Psoas muscle (tissue), 8 donors: ENCODE results near the gene MCTP1. TPM values are rescaled to one million over a fixed set of nuclear protein-coding genes. Genes with fewer than 3 reads are reported as not detected.

Experiments used
- ATAC-seq, 4 donors: fragments of 200-7000 bp; cut with Tn5 transposase; one replicate each; pipeline ENCODE4 v1.9.1; 2020; ENCODE audit warnings: moderate library complexity in 3 of 4, mild to moderate bottlenecking in 2 of 4
- DNase-seq, 2 donors: peaks; one replicate each; pipeline ENCODE4 v3.0.0-alpha.2; 2020
- H3K27ac ChIP-seq: fragments of 200-600 bp; one replicate; pipeline ENCODE4 v1.8.0; 2022
- H3K27me3 ChIP-seq, 3 donors: fragments of 200-600 bp in 1 of 3; one replicate each; pipeline versions ENCODE4 v1.6.1 to v1.8.0; 2013 to 2022; ENCODE audit warnings: low read length in 2 of 3, mild to moderate bottlenecking in 2 of 3, moderate library complexity in 1 of 3; ENCODE audit not compliant: insufficient read depth in 3 of 3
- H3K36me3 ChIP-seq, 2 donors: fragments of 200-600 bp in 1 of 2; one replicate each; pipeline versions ENCODE4 v1.6.1 to v1.8.0; 2013 to 2022; ENCODE audit warnings: low read depth in 1 of 2, mild to moderate bottlenecking in 1 of 2, moderate library complexity in 1 of 2; ENCODE audit not compliant: insufficient read depth in 1 of 2
- H3K4me1 ChIP-seq: fragments of 200-600 bp; one replicate; pipeline ENCODE4 v1.8.0; 2022
- H3K4me3 ChIP-seq: fragments of 200-600 bp; one replicate; pipeline ENCODE4 v1.8.0; 2022; ENCODE audit warnings: mild to moderate bottlenecking
- H3K9me3 ChIP-seq: fragments of 200-600 bp; one replicate; pipeline ENCODE4 v1.8.0; 2022
- WGBS, 3 donors: extraction: QIAGEN DNeasy Blood & Tissue Kit; methylation state at CpG; one replicate each; pipeline versions ENCODE4 v1.1.6 to v1.1.7; 2013; 5-methylcytosine and 5-hydroxymethylcytosine counted together
- intact Hi-C, 2 donors: fragments of 100-400 bp; cut with DNase I; formaldehyde crosslinking; loops; one replicate each; pipeline versions ENCODE4 v1.11.0 to v1.14.2; 2022
- polyA plus RNA-seq, 3 donors: library from polyadenylated mRNA; stranded (reverse); fragments of 200-250 nt; gene quantifications; one replicate each; pipeline ENCODE4 v1.2.3, GENCODE V29; 2013
- total RNA-seq, 4 donors: library from RNA; stranded (reverse); fragmentation: NEBNext Ultra II Directional in 2 of 4; extraction: Animal tissue kit (Norgen Biotek cat#: 25700) in 2 of 4; gene quantifications; one replicate each; pipeline versions ENCODE4 v1.2.1 to v1.2.4, GENCODE V29; 2021 to 2023
- TF ChIP-seq, protein P1 (sequence below): fragments of 200-600 bp; IDR thresholded peaks from one replicate; pipeline ENCODE4 v1.8.0; 2022; ENCODE audit warnings: antibody characterized with exemption
- donor health status: healthy with polysubstance abuse.
- donor health status: DM: no; HTN: no; CAD: no; lungs with moderate emphysema.
- donor health status: Bipolar disorder and iron deficiency.
- donor health status: healthy.
- donor health status: DM: yes; HTN: yes; CAD: no.
- donor health status: DM: no; HTN: no; CAD: no.
- donor health status: DM: no; HTN: no; CAD: no.
- donor health status: DM: yes; HTN: yes; CAD: no.

The MCTP1 gene
- total and polyA plus RNA-seq, 7 donors = 1.4 to 8.8 (median 3.5) TPM

DNA sequence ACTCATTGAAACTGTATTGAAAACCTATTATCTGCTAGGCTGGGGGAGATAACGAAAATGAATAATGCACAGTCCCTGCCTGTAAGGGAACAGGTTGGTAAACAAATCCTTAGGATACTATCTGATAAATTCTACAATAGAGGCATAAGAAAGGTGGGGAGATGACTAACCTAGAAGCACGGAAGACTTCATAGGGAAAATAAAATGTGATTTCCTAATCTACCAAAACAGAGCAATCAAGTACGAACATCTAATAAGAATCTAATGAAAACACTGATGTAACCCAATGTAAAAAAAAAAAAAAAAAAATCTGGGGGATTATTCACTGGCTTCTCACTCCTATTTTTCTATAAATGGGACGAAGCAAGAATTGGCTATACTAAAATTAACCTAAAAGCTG lies 542.0 kb downstream of the MCTP1 start:
- Histone ChIP-seq H3K36me3 (no peaks in the 10 kb centered on the region), H3K9me3 (no peaks in the 10 kb centered on the region), H3K4me1 (no peaks in the 10 kb centered on the region), H3K27ac (no peak overlapping the region), H3K4me3 (no peak overlapping the region), H3K27me3 (no peaks in the 10 kb centered on the region)
- WGBS, 3 donors = 81 to 87% (median 85%) methylated on average over 4 of the region's 4 CpGs
- intact Hi-C loops = no loop called here
- ATAC-seq (no peak), DNase-seq (no peak)
- TF ChIP-seq, protein P1, sequence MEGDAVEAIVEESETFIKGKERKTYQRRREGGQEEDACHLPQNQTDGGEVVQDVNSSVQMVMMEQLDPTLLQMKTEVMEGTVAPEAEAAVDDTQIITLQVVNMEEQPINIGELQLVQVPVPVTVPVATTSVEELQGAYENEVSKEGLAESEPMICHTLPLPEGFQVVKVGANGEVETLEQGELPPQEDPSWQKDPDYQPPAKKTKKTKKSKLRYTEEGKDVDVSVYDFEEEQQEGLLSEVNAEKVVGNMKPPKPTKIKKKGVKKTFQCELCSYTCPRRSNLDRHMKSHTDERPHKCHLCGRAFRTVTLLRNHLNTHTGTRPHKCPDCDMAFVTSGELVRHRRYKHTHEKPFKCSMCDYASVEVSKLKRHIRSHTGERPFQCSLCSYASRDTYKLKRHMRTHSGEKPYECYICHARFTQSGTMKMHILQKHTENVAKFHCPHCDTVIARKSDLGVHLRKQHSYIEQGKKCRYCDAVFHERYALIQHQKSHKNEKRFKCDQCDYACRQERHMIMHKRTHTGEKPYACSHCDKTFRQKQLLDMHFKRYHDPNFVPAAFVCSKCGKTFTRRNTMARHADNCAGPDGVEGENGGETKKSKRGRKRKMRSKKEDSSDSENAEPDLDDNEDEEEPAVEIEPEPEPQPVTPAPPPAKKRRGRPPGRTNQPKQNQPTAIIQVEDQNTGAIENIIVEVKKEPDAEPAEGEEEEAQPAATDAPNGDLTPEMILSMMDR = no peak

DNA sequence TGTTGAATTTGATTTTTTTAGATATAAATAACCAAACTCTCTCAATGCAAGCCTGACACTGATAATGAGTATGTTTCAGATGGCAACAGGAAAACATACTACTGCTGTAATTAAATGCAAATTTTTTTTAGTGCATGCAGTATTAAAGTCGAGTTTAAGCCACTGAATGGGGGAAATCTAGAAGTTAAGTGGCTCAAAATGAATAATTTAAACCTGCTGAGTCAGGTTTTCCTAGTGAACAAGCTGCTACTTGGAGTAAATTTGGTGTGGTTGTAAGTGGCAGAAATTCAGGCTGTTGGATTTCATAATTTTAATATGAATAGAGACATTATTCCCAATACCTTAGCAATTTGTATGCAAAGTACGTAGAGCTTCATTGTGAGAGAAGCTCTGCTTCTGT lies 544.6 kb downstream of the MCTP1 start:
- H3K36me3 ChIP-seq = no peaks in the 10 kb centered on the region
- DNase-seq = no peak
- H3K27me3 ChIP-seq = no peaks in the 10 kb centered on the region
- ATAC-seq = no peak
- H3K4me3 ChIP-seq = no peak overlapping the region
- intact Hi-C loops = no loop called here
- H3K4me1 ChIP-seq = no peaks in the 10 kb centered on the region
- WGBS, 3 donors = 62 to 72% (median 66%) methylated on average over 2 of the region's 2 CpGs
- H3K9me3 ChIP-seq = no peaks in the 10 kb centered on the region
- H3K27ac ChIP-seq = no peak overlapping the region
- TF ChIP-seq, protein P1 = no peak

DNA sequence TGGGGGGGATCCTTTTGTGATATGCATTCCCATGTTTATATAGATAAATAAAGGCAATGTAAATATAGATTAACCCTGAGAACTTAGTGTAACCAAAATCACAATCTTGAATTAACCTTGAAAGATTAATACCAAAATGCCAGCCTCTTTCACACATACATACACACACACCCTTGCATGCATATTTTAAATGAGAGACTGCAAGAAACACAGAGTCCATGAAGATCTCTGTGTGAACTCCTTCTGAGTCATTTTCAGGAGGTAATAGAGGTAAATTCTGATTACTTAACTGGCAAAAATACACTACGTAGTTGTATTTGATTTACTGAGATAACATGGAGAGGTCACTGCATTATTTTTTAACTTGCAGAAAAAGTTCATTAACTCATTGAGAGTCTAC lies 548.4 kb downstream of the MCTP1 start:
- no peaks in the 10 kb centered on the region for H3K4me1 ChIP-seq
- H3K27me3 ChIP-seq = no peaks in the 10 kb centered on the region
- intact Hi-C loops = loop anchor here in 1 of 2 donors (5.0 kb wide), 1 partner anchor 209 kb away; no protein-coding TSS in a partner anchor
- H3K4me3 ChIP-seq = no peak overlapping the region
- no peak for ATAC-seq
- no peaks in the 10 kb centered on the region for H3K9me3 ChIP-seq
- 90 to 94% (median 94%) methylated on average over 1 of the region's 1 CpG for WGBS, 3 donors
- H3K27ac ChIP-seq = no peak overlapping the region
- TF ChIP-seq, protein P1 = no peak
- DNase-seq = no peak
- no peaks in the 10 kb centered on the region for H3K36me3 ChIP-seq

DNA sequence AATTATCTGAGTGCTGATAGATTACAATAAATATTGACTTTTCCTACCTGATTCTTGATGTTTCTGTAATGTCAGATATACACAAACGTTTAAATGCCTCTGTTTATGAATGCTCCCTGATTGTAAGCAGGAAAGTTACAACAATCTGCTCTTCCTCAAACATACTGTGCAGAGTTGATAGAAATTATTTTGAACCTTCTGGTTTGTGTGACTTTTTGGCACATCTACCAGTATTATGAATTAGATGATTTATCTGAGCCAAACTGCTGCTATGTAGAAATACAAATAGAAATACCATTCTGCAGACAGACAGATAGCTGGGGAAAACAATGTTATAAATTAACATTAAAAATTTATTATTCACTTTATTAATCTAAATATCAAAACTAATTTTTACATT lies 553.4 kb downstream of the MCTP1 start:
- no peak for ATAC-seq
- TF ChIP-seq, protein P1 = no peak
- intact Hi-C loops = no loop called here
- no peaks in the 10 kb centered on the region for H3K9me3 ChIP-seq
- no peak for DNase-seq
- no peaks in the 10 kb centered on the region for H3K4me1 ChIP-seq
- H3K27ac ChIP-seq = no peak overlapping the region
- no peaks in the 10 kb centered on the region for H3K27me3 ChIP-seq
- WGBS, 3 donors = 58 to 66% (median 61%) methylated on average over 1 of the region's 1 CpG
- no peaks in the 10 kb centered on the region for H3K36me3 ChIP-seq
- H3K4me3 ChIP-seq = no peak overlapping the region

DNA sequence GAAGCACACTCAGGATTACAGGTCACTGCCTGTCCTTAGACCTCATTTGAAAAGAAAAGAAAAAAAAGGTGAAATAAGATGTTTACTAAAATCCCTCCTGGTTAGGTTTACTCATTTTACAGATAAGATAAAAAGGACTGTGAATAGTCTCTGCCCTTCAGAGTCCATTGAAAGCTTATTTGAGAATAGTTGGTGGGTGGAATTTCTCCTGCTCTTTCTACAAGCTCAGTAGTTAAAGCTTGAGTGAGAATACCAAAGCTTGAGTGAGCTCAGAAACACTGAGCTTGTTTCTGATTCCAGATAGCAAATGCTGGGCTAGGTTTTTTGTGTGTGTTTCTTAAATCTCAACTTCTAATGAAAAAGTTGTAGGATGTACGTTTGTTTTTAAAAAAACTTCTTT lies 559.8 kb downstream of the MCTP1 start:
- intact Hi-C loops = no loop called here
- no peaks in the 10 kb centered on the region for H3K27me3 ChIP-seq
- WGBS, 3 donors = 87 to 97% (median 88%) methylated on average over 1 of the region's 1 CpG
- TF ChIP-seq, protein P1 = no peak
- H3K36me3 ChIP-seq = no peaks in the 10 kb centered on the region
- DNase-seq = no peak
- H3K4me3 ChIP-seq = no peak overlapping the region
- no peak for ATAC-seq
- H3K9me3 ChIP-seq = no peaks in the 10 kb centered on the region
- no peaks in the 10 kb centered on the region for H3K4me1 ChIP-seq
- no peak overlapping the region for H3K27ac ChIP-seq
